Body of pancreas (tissue), 4 donors: ENCODE data around the gene SLC10A7. TPM values are rescaled to one million over a fixed set of nuclear protein-coding genes. Genes with fewer than 3 reads are reported as not detected.

Experiments
- ATAC-seq: fragments of 150-250 bp; one replicate; pipeline ENCODE4 v1.9.1; 2016
- DNase-seq, 4 donors: peaks; one replicate each; pipeline ENCODE4 v3.0.0-alpha.2; 2019
- H3K27ac ChIP-seq, 4 donors: fragments of 200-600 bp; sonication (generic); 1 replicate in 3 of 4; 2 replicates in 1 of 4; pipeline versions ENCODE4 v1.5.1 to v1.6.1; 2016 to 2019; ENCODE audit warnings: mild to moderate bottlenecking in 1 of 4, mixed read lengths in 1 of 4, moderate library complexity in 1 of 4
- H3K27me3 ChIP-seq, 2 donors: fragments of 200-600 bp; sonication (generic); one replicate each; pipeline ENCODE4 v1.6.0; 2016; ENCODE audit warnings: mild to moderate bottlenecking in 1 of 2
- H3K36me3 ChIP-seq, 2 donors: fragments of 200-600 bp; sonication (generic); replicated peaks in 1 of 2; 2 replicates each; pipeline ENCODE4 v1.5.1; 2016; ENCODE audit warnings: low read depth in 2 of 2; ENCODE audit not compliant: insufficient read depth in 1 of 2
- H3K4me1 ChIP-seq: fragments of 200-600 bp; sonication (generic); one replicate; pipeline ENCODE4 v1.6.0; 2016
- H3K4me3 ChIP-seq, 2 donors: fragments of 200-600 bp; sonication (generic); 1 replicate in 1 of 2; 2 replicates in 1 of 2; pipeline ENCODE4 v1.5.1; 2016 to 2019
- H3K9me3 ChIP-seq, 3 donors: fragments of 200-600 bp; sonication (generic); 1 replicate in 2 of 3; 2 replicates in 1 of 3; pipeline ENCODE4 v1.5.1; 2016
- POLR2A ChIP-seq, 3 donors: fragments of 450-650 bp; IDR thresholded peaks; one replicate each; pipeline ENCODE4 v1.6.1; 2016; ENCODE audit warnings: antibody characterized with exemption in 3 of 3, mild to moderate bottlenecking in 2 of 3
- WGBS, 2 donors: methylation state at CpG; one replicate each; pipeline ENCODE4 v1.1.5; 2017; 5-methylcytosine and 5-hydroxymethylcytosine counted together
- intact Hi-C: fragments of 100-400 bp; cut with DNase I; formaldehyde crosslinking; loops from one replicate; pipeline ENCODE4 v1.15.1; 2023
- total RNA-seq, 2 donors: library from RNA; depleted of rRNA; stranded (reverse); fragments of >200 nt; gene quantifications; one replicate each; pipeline ENCODE4 v1.1.0, GENCODE V29; 2016
- TF ChIP-seq, protein P1 (sequence below), 7 experiments: fragments of 450-650 bp in 4 of 7; fragments of 200-600 bp in 3 of 7; sonication (generic) in 3 of 7; IDR thresholded peaks; one replicate each; pipeline ENCODE4 v1.5.1; 2016 to 2019; ENCODE audit warnings: antibody characterized with exemption in 7 of 7

The SLC10A7 gene
- total RNA-seq, 2 donors from 2014 or later = 10.4 to 13.5 TPM

DNA sequence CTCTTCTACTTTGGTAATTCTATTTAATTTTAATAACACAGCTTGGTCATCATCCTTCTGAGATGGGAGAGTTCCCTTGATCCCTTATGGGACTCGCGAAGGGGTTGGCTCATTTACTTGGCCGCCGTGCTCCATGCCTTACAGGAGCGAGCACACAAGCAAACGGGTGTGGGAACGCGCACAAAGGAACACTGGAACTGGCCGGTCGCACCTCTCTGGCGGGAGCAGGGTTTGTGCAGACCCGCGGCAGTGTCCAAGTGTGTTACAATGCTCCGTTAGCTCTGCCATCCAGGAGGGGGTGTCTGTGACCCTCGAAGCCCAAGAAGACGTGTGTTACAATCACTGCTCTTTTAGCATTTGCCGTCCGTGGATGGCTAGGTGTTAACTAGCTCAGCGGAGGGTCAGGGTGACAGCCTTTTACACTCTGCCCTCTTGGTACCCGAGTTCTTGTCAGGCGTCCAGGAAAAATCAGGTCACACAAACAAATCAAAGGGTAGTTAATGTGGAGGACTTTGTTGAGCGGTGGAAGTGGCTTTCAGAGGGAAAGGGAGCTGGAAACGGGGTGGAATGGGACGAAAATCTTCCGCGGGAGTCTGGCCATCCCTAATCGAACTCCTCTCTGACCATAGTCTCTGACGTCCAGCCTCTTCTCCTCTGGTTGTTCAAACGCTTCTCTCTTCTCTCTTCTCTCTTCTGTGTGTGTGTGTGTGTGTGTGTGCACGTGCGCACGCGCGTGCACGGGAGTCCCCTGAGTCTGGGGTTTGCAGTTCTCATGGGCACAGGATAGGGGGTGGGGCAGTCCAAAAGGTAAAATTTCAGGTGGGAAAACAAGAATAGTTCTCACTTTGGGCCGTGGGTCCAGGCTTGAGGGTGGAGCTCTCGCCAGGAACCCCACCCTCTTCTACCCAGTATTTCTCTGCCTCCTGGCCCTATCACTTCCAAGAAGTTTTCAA is 76.3 kb downstream of the SLC10A7 start:
- no peak for ATAC-seq
- no peak for DNase-seq
- 95 to 98% methylated on average over 37 of the region's 37 CpGs for WGBS, 2 donors
- H3K4me1 ChIP-seq = no peaks in the 10 kb centered on the region
- H3K36me3 ChIP-seq = no peaks in the 10 kb centered on the region
- intact Hi-C loops = no loop called here
- no peaks in the 10 kb centered on the region for H3K9me3 ChIP-seq
- TF ChIP-seq POLR2A (IDR thresholded peaks at IDR 0.05) = no peak
- TF ChIP-seq, protein P1, sequence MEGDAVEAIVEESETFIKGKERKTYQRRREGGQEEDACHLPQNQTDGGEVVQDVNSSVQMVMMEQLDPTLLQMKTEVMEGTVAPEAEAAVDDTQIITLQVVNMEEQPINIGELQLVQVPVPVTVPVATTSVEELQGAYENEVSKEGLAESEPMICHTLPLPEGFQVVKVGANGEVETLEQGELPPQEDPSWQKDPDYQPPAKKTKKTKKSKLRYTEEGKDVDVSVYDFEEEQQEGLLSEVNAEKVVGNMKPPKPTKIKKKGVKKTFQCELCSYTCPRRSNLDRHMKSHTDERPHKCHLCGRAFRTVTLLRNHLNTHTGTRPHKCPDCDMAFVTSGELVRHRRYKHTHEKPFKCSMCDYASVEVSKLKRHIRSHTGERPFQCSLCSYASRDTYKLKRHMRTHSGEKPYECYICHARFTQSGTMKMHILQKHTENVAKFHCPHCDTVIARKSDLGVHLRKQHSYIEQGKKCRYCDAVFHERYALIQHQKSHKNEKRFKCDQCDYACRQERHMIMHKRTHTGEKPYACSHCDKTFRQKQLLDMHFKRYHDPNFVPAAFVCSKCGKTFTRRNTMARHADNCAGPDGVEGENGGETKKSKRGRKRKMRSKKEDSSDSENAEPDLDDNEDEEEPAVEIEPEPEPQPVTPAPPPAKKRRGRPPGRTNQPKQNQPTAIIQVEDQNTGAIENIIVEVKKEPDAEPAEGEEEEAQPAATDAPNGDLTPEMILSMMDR (IDR thresholded peaks at IDR 0.05) = no peak
- no peak overlapping the region for H3K4me3 ChIP-seq
- H3K27me3 ChIP-seq = no peaks in the 10 kb centered on the region
- no peak overlapping the region for H3K27ac ChIP-seq

DNA sequence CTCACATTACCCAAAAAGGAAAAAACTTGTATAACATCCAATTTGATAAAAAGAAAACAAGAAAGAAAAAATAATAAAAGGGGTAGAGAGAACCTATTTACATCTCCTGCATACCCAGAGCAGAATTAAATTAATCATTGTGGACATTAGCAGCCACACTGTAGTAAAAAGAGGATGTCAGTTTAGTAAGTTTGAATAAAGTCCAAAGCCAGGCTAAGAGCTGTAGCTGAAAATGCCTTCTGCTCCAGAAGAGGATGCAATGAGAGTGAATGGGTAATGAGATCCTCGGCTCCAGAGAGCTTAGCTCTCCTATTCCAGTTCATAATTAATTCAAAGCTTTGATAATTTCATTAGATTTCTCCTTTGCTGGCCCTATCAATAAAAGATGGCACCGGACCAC is 78.2 kb downstream of the SLC10A7 start:
- no peak for TF ChIP-seq POLR2A (IDR thresholded peaks at IDR 0.05)
- TF ChIP-seq, protein P1 (IDR thresholded peaks at IDR 0.05) = no peak
- H3K9me3 ChIP-seq = no peaks in the 10 kb centered on the region
- ATAC-seq = no peak

DNA sequence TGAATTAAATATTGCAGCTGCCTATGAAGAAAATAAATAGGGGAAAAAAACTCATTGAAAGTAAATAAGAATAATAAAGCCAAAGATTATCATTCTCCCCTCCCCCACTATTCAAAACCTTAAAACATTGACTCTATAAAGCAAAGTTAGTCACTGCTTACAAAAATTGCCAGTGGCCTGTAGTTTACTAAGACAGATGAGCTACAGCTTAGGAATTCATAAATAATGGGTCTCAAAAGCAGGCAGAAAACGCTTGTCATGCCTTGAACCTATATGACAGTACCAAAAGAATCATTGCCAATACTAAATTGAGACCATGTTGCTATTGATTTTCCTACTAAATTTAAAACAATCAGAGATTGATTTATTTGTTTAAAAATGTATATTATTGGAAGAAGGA is 78.9 kb downstream of the SLC10A7 start:
- no peak overlapping the region for H3K4me3 ChIP-seq
- no peaks in the 10 kb centered on the region for H3K4me1 ChIP-seq
- intact Hi-C loops = no loop called here
- WGBS, 2 donors = 91 to 97% methylated on average over 1 of the region's 1 CpG
- no peaks in the 10 kb centered on the region for H3K9me3 ChIP-seq
- DNase-seq (no peak), ATAC-seq (no peak)
- H3K36me3 ChIP-seq = no peaks in the 10 kb centered on the region
- H3K27ac ChIP-seq = no peak overlapping the region
- H3K27me3 ChIP-seq = no peaks in the 10 kb centered on the region
- TF ChIP-seq, protein P1 (IDR thresholded peaks at IDR 0.05) = no peak
- no peak for TF ChIP-seq POLR2A (IDR thresholded peaks at IDR 0.05)

More for the DNA sequence above, 78.2 kb downstream of the SLC10A7 start:
- Histone ChIP-seq H3K4me3 (no peak overlapping the region), H3K4me1 (no peaks in the 10 kb centered on the region), H3K27ac (no peak overlapping the region), H3K36me3 (no peaks in the 10 kb centered on the region), H3K27me3 (no peaks in the 10 kb centered on the region)
- intact Hi-C loops = no loop called here
- WGBS, 2 donors = 91 to 99% methylated on average over 2 of the region's 2 CpGs
- DNase-seq = no peak

DNA sequence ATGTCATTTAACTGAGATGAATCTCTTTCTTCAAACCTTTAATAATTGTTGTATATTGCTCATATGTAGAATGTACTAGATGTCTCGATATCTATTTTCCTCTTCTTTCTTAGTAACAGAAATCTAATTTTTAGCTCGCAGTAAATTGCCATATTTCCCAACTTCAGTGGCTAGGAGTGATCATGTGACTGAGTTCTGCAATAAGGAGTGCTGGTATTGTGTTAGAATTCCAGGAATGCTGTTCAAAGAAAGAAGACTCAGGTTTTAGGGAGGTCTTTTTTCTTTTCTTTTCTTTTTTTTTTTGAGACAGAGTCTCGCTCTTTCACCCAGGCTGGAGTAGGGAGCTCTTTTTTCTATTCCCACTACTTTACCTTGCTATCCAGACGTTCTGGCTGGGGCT is 81.7 kb downstream of the SLC10A7 start:
- Histone ChIP-seq H3K4me1 (no peaks in the 10 kb centered on the region), H3K27me3 (no peaks in the 10 kb centered on the region), H3K9me3 (no peaks in the 10 kb centered on the region), H3K36me3 (no peaks in the 10 kb centered on the region), H3K4me3 (no peak overlapping the region), H3K27ac (no peak overlapping the region)
- no peak for TF ChIP-seq POLR2A (IDR thresholded peaks at IDR 0.05)
- TF ChIP-seq, protein P1 (IDR thresholded peaks at IDR 0.05) = no peak
- intact Hi-C loops = no loop called here
- ATAC-seq = no peak
- DNase-seq = no peak
- WGBS, 2 donors = 88 to 94% methylated on average over 4 of the region's 4 CpGs
